Neural cell (in vitro differentiated cells): ENCODE measurements around the gene GHITM. TPM values are rescaled to one million over a fixed set of nuclear protein-coding genes. Genes with fewer than 3 reads are reported as not detected.
"Not testable (repeated sequence)": the region's sequence is repeated elsewhere in the genome, so short reads cannot be mapped to it uniquely, and the experiment has no call there.

ENCODE experiments used
- H2AFZ ChIP-seq: fragments of 200-600, 300-800 bp; sonication (generic), shearing (Covaris generic); 2 replicates; pipeline ENCODE4 v1.6.0; 2014; ENCODE audit warnings: low read depth, mild to moderate bottlenecking, antibody characterized with exemption, low read length, moderate library complexity
- H3F3A ChIP-seq: fragments of 200-600 bp; shearing (Covaris generic); 2 replicates; pipeline ENCODE4 v1.6.1; 2016; ENCODE audit warnings: mild to moderate bottlenecking, moderate library complexity, mixed read lengths, antibody characterized with exemption, low read length; ENCODE audit not compliant: insufficient read depth, poor library complexity, severe bottlenecking
- H3K27ac ChIP-seq: fragments of 200-600, 300-800 bp; sonication (generic), shearing (Covaris generic); 2 replicates; pipeline ENCODE4 v1.5.1; 2014; ENCODE audit warnings: mild to moderate bottlenecking, low read length, moderate library complexity
- H3K27me3 ChIP-seq: fragments of 300-800, 200-600 bp; sonication (generic), shearing (Covaris generic); 2 replicates; pipeline ENCODE4 v1.6.0; 2014; ENCODE audit warnings: mild to moderate bottlenecking, low read depth, low read length, moderate library complexity; ENCODE audit not compliant: insufficient read depth
- H3K36me3 ChIP-seq: fragments of 300-800, 200-600 bp; sonication (generic), shearing (Covaris generic); 2 replicates; pipeline ENCODE4 v1.5.1; 2014; ENCODE audit warnings: mild to moderate bottlenecking, antibody characterized with exemption, low read length, moderate library complexity; ENCODE audit not compliant: insufficient read depth
- H3K4me2 ChIP-seq: fragments of 300-800, 200-600 bp; sonication (generic), shearing (Covaris generic); 2 replicates; pipeline ENCODE4 v1.6.0; 2014; ENCODE audit warnings: mild to moderate bottlenecking, low read length
- H3K4me3 ChIP-seq: fragments of 300-800, 200-600 bp; sonication (generic), shearing (Covaris generic); 2 replicates; pipeline ENCODE4 v1.5.1; 2014; ENCODE audit warnings: mild to moderate bottlenecking, low read length, moderate library complexity
- H3K79me2 ChIP-seq: fragments of 200-600 bp; shearing (Covaris generic); replicated peaks from 2 replicates; pipeline ENCODE4 v1.6.0; 2014; ENCODE audit warnings: mild to moderate bottlenecking, low read length, moderate library complexity; ENCODE audit not compliant: insufficient read depth
- H3K9ac ChIP-seq: fragments of 300-800, 200-600 bp; sonication (generic), shearing (Covaris generic); 2 replicates; pipeline ENCODE4 v1.6.1; 2016; ENCODE audit warnings: mild to moderate bottlenecking, low read length, mixed read lengths
- H3K9me2 ChIP-seq: fragments of 200-600 bp; shearing (Covaris generic); 2 replicates; pipeline ENCODE4 v1.6.1; 2016; ENCODE audit warnings: mild to moderate bottlenecking, low read length, mixed read lengths; ENCODE audit not compliant: insufficient read depth
- H3K9me3 ChIP-seq: fragments of 200-600, 300-800 bp; sonication (generic), shearing (Covaris generic); 2 replicates; pipeline ENCODE4 v1.6.1; 2016; ENCODE audit warnings: mild to moderate bottlenecking, mixed run types, low read length, moderate library complexity, mixed read lengths
- H4K20me1 ChIP-seq: fragments of 200-600 bp; shearing (Covaris generic); 2 replicates; pipeline ENCODE4 v1.6.1; 2016; ENCODE audit warnings: mild to moderate bottlenecking, mixed run types; ENCODE audit not compliant: insufficient read depth
- EP300 ChIP-seq: fragments of 450-650 bp; conservative IDR thresholded peaks from 2 replicates; pipeline ENCODE4 v1.6.1; 2014; ENCODE audit warnings: antibody characterized with exemption, mild to moderate bottlenecking, moderate library complexity; ENCODE audit not compliant: poor library complexity, severe bottlenecking
- EZH2 ChIP-seq: fragments of 200-600, 300-800 bp; shearing (Covaris generic), sonication (generic); IDR thresholded peaks from 2 replicates; pipeline ENCODE4 v1.6.1; 2014; ENCODE audit warnings: antibody characterized with exemption, low read length, borderline replicate concordance, mild to moderate bottlenecking; ENCODE audit not compliant: insufficient read depth, poor library complexity, severe bottlenecking
- MXI1 ChIP-seq: fragments of 450-650 bp; conservative IDR thresholded peaks from 2 replicates; pipeline ENCODE4 v1.6.1; 2014; ENCODE audit warnings: antibody characterized with exemption, mild to moderate bottlenecking; ENCODE audit not compliant: poor library complexity, severe bottlenecking
- POLR2AphosphoS5 ChIP-seq: IDR thresholded peaks from 2 replicates; pipeline ENCODE4 v1.6.1; 2012
- RAD21 ChIP-seq: fragments of 450-650 bp; conservative IDR thresholded peaks from 2 replicates; pipeline ENCODE4 v1.6.1; 2014; ENCODE audit warnings: antibody characterized with exemption, mild to moderate bottlenecking, moderate library complexity
- SMC3 ChIP-seq: fragments of 450-650 bp; conservative IDR thresholded peaks from 2 replicates; pipeline ENCODE4 v1.6.1; 2014; ENCODE audit warnings: antibody characterized with exemption, mild to moderate bottlenecking, moderate library complexity; ENCODE audit not compliant: poor library complexity
- TAF1 ChIP-seq: IDR thresholded peaks from 2 replicates; pipeline ENCODE4 v1.6.1; 2012; ENCODE audit warnings: low read depth
- polyA plus RNA-seq: library from polyadenylated mRNA; depleted of rRNA; stranded (reverse); fragments of >200 nt; gene quantifications from 2 replicates; pipeline ENCODE4 v1.2.3, GENCODE V29; 2014
- TF ChIP-seq, protein P1 (sequence below): fragments of 450-650 bp; IDR thresholded peaks from 2 replicates; pipeline ENCODE4 v1.5.1; 2014; ENCODE audit warnings: antibody characterized with exemption, mild to moderate bottlenecking, moderate library complexity; ENCODE audit not compliant: poor library complexity, severe bottlenecking
- TF ChIP-seq, protein P2 (sequence below): IDR thresholded peaks from 2 replicates; pipeline ENCODE4 v1.6.1; 2012; ENCODE audit warnings: borderline replicate concordance

The GHITM gene
- polyA plus RNA-seq, 1 donor from 2014 or later = 306 TPM

DNA sequence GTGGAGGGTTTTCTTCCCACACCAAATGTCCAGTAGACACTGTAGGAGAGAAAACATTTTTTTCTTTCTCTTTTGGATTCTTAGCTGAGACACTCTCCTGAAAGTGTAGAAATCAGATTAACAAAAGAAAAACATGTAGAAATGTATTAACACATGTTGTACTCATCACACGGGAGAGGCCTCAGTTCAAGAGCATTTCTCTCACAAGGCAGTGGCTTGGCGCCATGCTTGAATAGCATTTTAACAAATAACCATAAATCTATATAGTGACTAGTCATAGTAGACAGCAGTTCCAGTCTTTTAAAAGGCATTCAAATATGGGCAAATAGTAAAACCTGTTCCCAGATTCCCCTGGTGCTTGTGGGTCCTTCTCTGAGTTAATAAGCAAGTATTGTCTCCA is 38.3 kb upstream of the GHITM start:
- no peak for TF ChIP-seq SMC3
- no peak for TF ChIP-seq EP300
- TF ChIP-seq EZH2 = no peak
- no peak for TF ChIP-seq TAF1
- TF ChIP-seq MXI1 = no peak
- Histone ChIP-seq H4K20me1 (no peaks in the 10 kb centered on the region), H3K4me3 (no peak overlapping the region), H3K9me3 (no peaks in the 10 kb centered on the region), H3K9ac (no peak overlapping the region), H3K79me2 (no peaks in the 10 kb centered on the region), H3K27ac (no peak overlapping the region), H3K27me3 (no peaks in the 10 kb centered on the region), H2AFZ (no peak overlapping the region), H3K36me3 (no peaks in the 10 kb centered on the region), H3K9me2 (no peaks in the 10 kb centered on the region), H3K4me2 (no peak overlapping the region), H3F3A (no peaks in the 10 kb centered on the region)

DNA sequence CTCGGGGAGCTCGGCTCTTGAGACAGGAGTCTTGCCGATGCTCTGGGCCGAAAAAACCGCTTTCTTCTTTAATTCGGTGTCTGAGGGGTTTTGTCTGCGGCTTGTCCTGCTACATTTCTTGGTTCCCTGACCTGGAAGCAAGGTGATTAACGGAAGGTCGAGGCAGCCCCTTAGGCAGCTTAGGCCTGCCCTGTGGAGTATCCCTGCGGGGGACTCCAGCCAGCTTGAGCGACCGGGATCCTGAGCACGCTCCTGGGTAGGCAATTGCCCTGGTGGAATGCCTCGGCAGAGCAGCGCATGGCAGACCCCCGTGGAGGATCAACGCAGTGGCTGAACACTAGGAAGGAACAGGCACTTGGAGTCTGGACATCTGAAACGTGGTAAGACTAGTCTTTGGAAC is 30.5 kb upstream of the GHITM start:
- no peak overlapping the region for H2AFZ ChIP-seq
- H3K27me3 ChIP-seq = no peaks in the 10 kb centered on the region
- H3F3A ChIP-seq = no peaks in the 10 kb centered on the region
- no peak overlapping the region for H3K9ac ChIP-seq
- no peaks in the 10 kb centered on the region for H4K20me1 ChIP-seq
- H3K9me2 ChIP-seq = no peaks in the 10 kb centered on the region
- no peak overlapping the region for H3K27ac ChIP-seq
- no peak overlapping the region for H3K4me2 ChIP-seq
- H3K79me2 ChIP-seq = no peaks in the 10 kb centered on the region
- H3K36me3 ChIP-seq = no peaks in the 10 kb centered on the region
- no peaks in the 10 kb centered on the region for H3K9me3 ChIP-seq
- no peak overlapping the region for H3K4me3 ChIP-seq
- no peak for TF ChIP-seq MXI1
- TF ChIP-seq EZH2 = no peak
- no peak for TF ChIP-seq SMC3
- TF ChIP-seq, protein P1, sequence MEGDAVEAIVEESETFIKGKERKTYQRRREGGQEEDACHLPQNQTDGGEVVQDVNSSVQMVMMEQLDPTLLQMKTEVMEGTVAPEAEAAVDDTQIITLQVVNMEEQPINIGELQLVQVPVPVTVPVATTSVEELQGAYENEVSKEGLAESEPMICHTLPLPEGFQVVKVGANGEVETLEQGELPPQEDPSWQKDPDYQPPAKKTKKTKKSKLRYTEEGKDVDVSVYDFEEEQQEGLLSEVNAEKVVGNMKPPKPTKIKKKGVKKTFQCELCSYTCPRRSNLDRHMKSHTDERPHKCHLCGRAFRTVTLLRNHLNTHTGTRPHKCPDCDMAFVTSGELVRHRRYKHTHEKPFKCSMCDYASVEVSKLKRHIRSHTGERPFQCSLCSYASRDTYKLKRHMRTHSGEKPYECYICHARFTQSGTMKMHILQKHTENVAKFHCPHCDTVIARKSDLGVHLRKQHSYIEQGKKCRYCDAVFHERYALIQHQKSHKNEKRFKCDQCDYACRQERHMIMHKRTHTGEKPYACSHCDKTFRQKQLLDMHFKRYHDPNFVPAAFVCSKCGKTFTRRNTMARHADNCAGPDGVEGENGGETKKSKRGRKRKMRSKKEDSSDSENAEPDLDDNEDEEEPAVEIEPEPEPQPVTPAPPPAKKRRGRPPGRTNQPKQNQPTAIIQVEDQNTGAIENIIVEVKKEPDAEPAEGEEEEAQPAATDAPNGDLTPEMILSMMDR = no peak
- TF ChIP-seq, protein P2, sequence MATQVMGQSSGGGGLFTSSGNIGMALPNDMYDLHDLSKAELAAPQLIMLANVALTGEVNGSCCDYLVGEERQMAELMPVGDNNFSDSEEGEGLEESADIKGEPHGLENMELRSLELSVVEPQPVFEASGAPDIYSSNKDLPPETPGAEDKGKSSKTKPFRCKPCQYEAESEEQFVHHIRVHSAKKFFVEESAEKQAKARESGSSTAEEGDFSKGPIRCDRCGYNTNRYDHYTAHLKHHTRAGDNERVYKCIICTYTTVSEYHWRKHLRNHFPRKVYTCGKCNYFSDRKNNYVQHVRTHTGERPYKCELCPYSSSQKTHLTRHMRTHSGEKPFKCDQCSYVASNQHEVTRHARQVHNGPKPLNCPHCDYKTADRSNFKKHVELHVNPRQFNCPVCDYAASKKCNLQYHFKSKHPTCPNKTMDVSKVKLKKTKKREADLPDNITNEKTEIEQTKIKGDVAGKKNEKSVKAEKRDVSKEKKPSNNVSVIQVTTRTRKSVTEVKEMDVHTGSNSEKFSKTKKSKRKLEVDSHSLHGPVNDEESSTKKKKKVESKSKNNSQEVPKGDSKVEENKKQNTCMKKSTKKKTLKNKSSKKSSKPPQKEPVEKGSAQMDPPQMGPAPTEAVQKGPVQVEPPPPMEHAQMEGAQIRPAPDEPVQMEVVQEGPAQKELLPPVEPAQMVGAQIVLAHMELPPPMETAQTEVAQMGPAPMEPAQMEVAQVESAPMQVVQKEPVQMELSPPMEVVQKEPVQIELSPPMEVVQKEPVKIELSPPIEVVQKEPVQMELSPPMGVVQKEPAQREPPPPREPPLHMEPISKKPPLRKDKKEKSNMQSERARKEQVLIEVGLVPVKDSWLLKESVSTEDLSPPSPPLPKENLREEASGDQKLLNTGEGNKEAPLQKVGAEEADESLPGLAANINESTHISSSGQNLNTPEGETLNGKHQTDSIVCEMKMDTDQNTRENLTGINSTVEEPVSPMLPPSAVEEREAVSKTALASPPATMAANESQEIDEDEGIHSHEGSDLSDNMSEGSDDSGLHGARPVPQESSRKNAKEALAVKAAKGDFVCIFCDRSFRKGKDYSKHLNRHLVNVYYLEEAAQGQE = no peak
- TF ChIP-seq RAD21 = no peak
- TF ChIP-seq POLR2AphosphoS5 = no peak
- no peak for TF ChIP-seq EP300
- TF ChIP-seq TAF1 = no peak

DNA sequence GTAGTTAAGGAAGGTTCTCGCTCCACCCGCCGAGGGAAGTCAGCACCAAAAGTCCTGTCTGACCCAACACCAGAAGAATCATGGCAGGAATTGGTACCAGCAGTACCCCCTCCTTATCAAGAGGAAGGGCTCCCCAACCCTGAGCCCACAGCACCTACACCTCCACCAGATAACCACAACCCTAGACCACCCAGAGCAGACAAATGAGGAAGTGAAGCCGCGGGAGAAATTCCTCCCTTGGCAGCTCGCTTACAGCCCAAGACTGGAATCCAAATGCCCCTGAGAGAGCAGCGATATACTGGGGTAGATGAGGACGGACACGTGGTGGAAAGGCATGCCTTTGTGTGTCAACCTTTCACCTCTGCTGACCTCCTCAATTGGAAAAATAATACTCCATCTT is 29.5 kb upstream of the GHITM start:
- H3K36me3 ChIP-seq, H3F3A ChIP-seq, H3K27ac ChIP-seq, H3K9me2 ChIP-seq, H4K20me1 ChIP-seq, H3K4me3 ChIP-seq, H3K4me2 ChIP-seq, H3K79me2 ChIP-seq, H3K27me3 ChIP-seq, H3K9ac ChIP-seq, H3K9me3 ChIP-seq, H2AFZ ChIP-seq: not testable (repeated sequence)

DNA sequence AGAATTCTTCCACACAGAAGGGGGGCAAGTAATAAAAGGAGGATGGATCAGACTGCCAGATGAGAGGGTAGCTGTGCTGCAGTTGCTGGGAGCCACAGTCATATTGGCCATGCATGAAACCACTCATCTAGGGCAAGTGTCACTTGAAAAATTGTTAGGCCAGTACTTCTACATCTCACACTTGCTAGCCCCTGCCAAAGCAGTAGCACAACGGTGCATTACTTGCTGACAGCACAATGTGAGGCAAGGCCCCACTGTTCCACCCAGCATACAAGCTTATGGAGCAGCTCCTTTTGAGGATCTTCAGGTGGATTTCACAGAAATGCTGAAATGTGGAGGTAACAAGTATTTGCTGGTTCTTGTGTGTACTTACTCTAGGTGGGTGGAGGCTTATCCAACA is 25.8 kb upstream of the GHITM start:
- H3K9me2 ChIP-seq, H3K36me3 ChIP-seq, H3F3A ChIP-seq, H3K79me2 ChIP-seq, H2AFZ ChIP-seq, H3K4me2 ChIP-seq, H3K27ac ChIP-seq, H3K9ac ChIP-seq, H3K27me3 ChIP-seq, H3K4me3 ChIP-seq, H4K20me1 ChIP-seq, H3K9me3 ChIP-seq: not testable (repeated sequence)
